Subcutaneous abdominal adipose tissue (tissue), 5 donors: ENCODE results near the gene GMEB2.
A peak's percentile ranks its signal among the peaks of the same experiment; 100 is the strongest.

Experiments used
- H3K27ac ChIP-seq: one replicate; pipeline ENCODE4 v1.7.0; 2013; ENCODE audit warnings: low read depth, mild to moderate bottlenecking, inconsistent platforms, low read length, moderate library complexity
- H3K27me3 ChIP-seq, 5 donors: one replicate each; pipeline ENCODE4 v1.7.0; 2013; ENCODE audit warnings: low read length in 5 of 5, inconsistent platforms in 1 of 5; ENCODE audit not compliant: control insufficient read depth in 5 of 5, insufficient read depth in 4 of 5
- H3K36me3 ChIP-seq, 5 donors: one replicate each; pipeline ENCODE4 v1.7.0; 2013; ENCODE audit warnings: low read length in 5 of 5; ENCODE audit not compliant: control insufficient read depth in 5 of 5, insufficient read depth in 5 of 5
- H3K4me1 ChIP-seq, 5 donors: one replicate each; pipeline ENCODE4 v1.7.0; 2013; ENCODE audit warnings: low read length in 5 of 5, mild to moderate bottlenecking in 3 of 5, moderate library complexity in 1 of 5; ENCODE audit not compliant: control insufficient read depth in 5 of 5, insufficient read depth in 5 of 5
- H3K4me3 ChIP-seq, 5 donors: one replicate each; pipeline ENCODE4 v1.7.0; 2013; ENCODE audit warnings: low read length in 5 of 5, low read depth in 1 of 5
- H3K9ac ChIP-seq, 5 donors: one replicate each; pipeline ENCODE4 v1.7.0; 2013; ENCODE audit warnings: low read length in 5 of 5, mild to moderate bottlenecking in 4 of 5, moderate library complexity in 3 of 5
- H3K9me3 ChIP-seq, 5 donors: one replicate each; pipeline ENCODE4 v1.7.0; 2013; ENCODE audit warnings: low read length in 5 of 5; ENCODE audit not compliant: control insufficient read depth in 5 of 5
- donor health status: healthy.
- donor health status: healthy.
- donor health status: healthy.
- donor health status: healthy.
- donor health status: healthy.

Gene GMEB2

GRCh38 chr20:63553933-63554290 lies 73.0 kb downstream of the GMEB2 start, which contains the start of gene FNDC11:
FNDC11 (plus strand) TSS chr20:63554159; CDS start chr20:63555664, 1,505 bp downstream.
- Histone ChIP-seq H3K27ac (no peak within 1 kb of the TSS), H3K9ac (peak within 1 kb of the TSS in 1 of 5 donors; percentile 45), H3K4me1 (peaks cover 0 to 13% (median 4%) of the 10 kb centered on the region in 5 donors), H3K4me3 (peak within 1 kb of the TSS in 4 of 5 donors; percentile 25 to 67 (median 56)), H3K27me3 (peaks cover 10 to 41% (median 24%) of the 10 kb centered on the region in 5 donors), H3K36me3 (peaks cover 0 to 4% (median 0%) of the 10 kb centered on the region in 5 donors), H3K9me3 (no peaks in the 10 kb centered on the region)

GRCh38 chr20:63553251-63553932 lies 73.5 kb downstream of the GMEB2 start:
- peak overlapping the region in 4 of 5 donors; percentile 25 to 67 (median 56) for H3K4me3 ChIP-seq
- H3K36me3 ChIP-seq = no peaks in the 10 kb centered on the region
- no peak overlapping the region for H3K27ac ChIP-seq
- H3K9ac ChIP-seq = peak overlapping the region in 1 of 5 donors; percentile 45
- peaks cover 14 to 46% (median 29%) of the 10 kb centered on the region in 5 donors for H3K27me3 ChIP-seq
- H3K9me3 ChIP-seq = no peaks in the 10 kb centered on the region
- peaks cover 0 to 13% (median 4%) of the 10 kb centered on the region in 5 donors for H3K4me1 ChIP-seq

- no peaks in the 10 kb centered on the region for H3K9me3 ChIP-seq
- no peak overlapping the region for H3K9ac ChIP-seq
- H3K4me3 ChIP-seq = no peak overlapping the region
- peaks cover 0 to 13% (median 4%) of the 10 kb centered on the region in 5 donors for H3K4me1 ChIP-seq
- H3K36me3 ChIP-seq = no peaks in the 10 kb centered on the region
- peaks cover 17 to 52% (median 34%) of the 10 kb centered on the region in 5 donors for H3K27me3 ChIP-seq
- H3K27ac ChIP-seq = no peak overlapping the region
Measured at GRCh38 chr20:63552481-63553249, 74.2 kb downstream of the GMEB2 start.

GRCh38 chr20:63551068-63551467 lies 75.8 kb downstream of the GMEB2 start:
- Histone ChIP-seq H3K27ac (no peak overlapping the region), H3K4me3 (no peak overlapping the region), H3K9me3 (no peaks in the 10 kb centered on the region), H3K4me1 (peaks cover 0 to 13% (median 4%) of the 10 kb centered on the region in 5 donors), H3K36me3 (no peaks in the 10 kb centered on the region), H3K27me3 (peaks cover 27 to 60% (median 37%) of the 10 kb centered on the region in 5 donors), H3K9ac (no peak overlapping the region)

- no peak overlapping the region for H3K4me3 ChIP-seq
- no peak overlapping the region for H3K9ac ChIP-seq
- H3K27me3 ChIP-seq = peaks cover 37 to 66% (median 46%) of the 10 kb centered on the region in 5 donors
- peaks cover 0 to 13% (median 4%) of the 10 kb centered on the region in 5 donors for H3K4me1 ChIP-seq
- no peaks in the 10 kb centered on the region for H3K36me3 ChIP-seq
- no peaks in the 10 kb centered on the region for H3K9me3 ChIP-seq
- no peak overlapping the region for H3K27ac ChIP-seq
Measured at GRCh38 chr20:63549679-63550282, 77.1 kb downstream of the GMEB2 start.

- Histone ChIP-seq H3K9me3 (no peaks in the 10 kb centered on the region), H3K36me3 (no peaks in the 10 kb centered on the region), H3K4me1 (peaks cover 0 to 10% (median 4%) of the 10 kb centered on the region in 5 donors), H3K27me3 (peaks cover 30 to 66% (median 49%) of the 10 kb centered on the region in 5 donors), H3K4me3 (no peak overlapping the region), H3K27ac (no peak overlapping the region), H3K9ac (no peak overlapping the region)
Measured at GRCh38 chr20:63549019-63549418, 77.9 kb downstream of the GMEB2 start.

- peaks cover 30 to 66% (median 49%) of the 10 kb centered on the region in 5 donors for H3K27me3 ChIP-seq
- H3K27ac ChIP-seq = no peak overlapping the region
Measured at GRCh38 chr20:63548542-63548941, 78.4 kb downstream of the GMEB2 start.

GRCh38 chr20:63547725-63548480 lies 79.0 kb downstream of the GMEB2 start, which contains the start of gene SRMS:
SRMS (minus strand) TSS chr20:63547749; CDS start chr20:63547463, 286 bp downstream.
- peaks cover 28 to 63% (median 46%) of the 10 kb centered on the region in 5 donors for H3K27me3 ChIP-seq
- H3K4me1 ChIP-seq = peaks cover 0 to 5% (median 0%) of the 10 kb centered on the region in 5 donors
- H3K36me3 ChIP-seq = no peaks in the 10 kb centered on the region
- H3K9me3 ChIP-seq = no peaks in the 10 kb centered on the region
- H3K4me3 ChIP-seq = no peak within 1 kb of the TSS
- no peak within 1 kb of the TSS for H3K9ac ChIP-seq
- H3K27ac ChIP-seq = no peak within 1 kb of the TSS

More at GRCh38 chr20:63548542-63548941, 78.4 kb downstream of the GMEB2 start:
- Histone ChIP-seq H3K9ac (no peak overlapping the region), H3K4me3 (no peak overlapping the region), H3K9me3 (no peaks in the 10 kb centered on the region), H3K36me3 (no peaks in the 10 kb centered on the region), H3K4me1 (peaks cover 0 to 8% (median 1%) of the 10 kb centered on the region in 5 donors)

- no peaks in the 10 kb centered on the region for H3K36me3 ChIP-seq
- no peaks in the 10 kb centered on the region for H3K4me1 ChIP-seq
- H3K27ac ChIP-seq = no peak overlapping the region
- H3K9me3 ChIP-seq = no peaks in the 10 kb centered on the region
- H3K27me3 ChIP-seq = peaks cover 27 to 59% (median 43%) of the 10 kb centered on the region in 5 donors
- no peak overlapping the region for H3K9ac ChIP-seq
- H3K4me3 ChIP-seq = no peak overlapping the region
Measured at GRCh38 chr20:63546956-63547724, 79.8 kb downstream of the GMEB2 start.
